Effector memory CD4-positive, alpha-beta T cell (primary cell): Measurements from ENCODE around the gene PPP1R3G.

Experiments used
- DNase-seq, 3 donors: peaks; one replicate each; pipeline ENCODE4 v3.0.0-alpha.2; 2020
- H3K27ac ChIP-seq: 2 replicates; pipeline ENCODE4 v1.7.0; 2013; ENCODE audit warnings: mild to moderate bottlenecking, low read length, moderate library complexity; ENCODE audit not compliant: insufficient read depth, poor library complexity, severe bottlenecking
- H3K27me3 ChIP-seq: replicated peaks from 2 replicates; pipeline ENCODE4 v1.7.0; 2013; ENCODE audit warnings: mild to moderate bottlenecking, low read length; ENCODE audit not compliant: insufficient read depth, control insufficient read depth, poor library complexity, severe bottlenecking
- H3K36me3 ChIP-seq: 2 replicates; pipeline ENCODE4 v1.7.0; 2013; ENCODE audit warnings: mild to moderate bottlenecking, low read length, moderate library complexity; ENCODE audit not compliant: control insufficient read depth, insufficient read depth
- H3K4me1 ChIP-seq: 2 replicates; pipeline ENCODE4 v1.7.0; 2013; ENCODE audit warnings: low read length, mild to moderate bottlenecking; ENCODE audit not compliant: control insufficient read depth, insufficient read depth, poor library complexity, severe bottlenecking
- H3K4me3 ChIP-seq: 2 replicates; pipeline ENCODE4 v1.7.0; 2013; ENCODE audit warnings: low read length, low read depth, mild to moderate bottlenecking; ENCODE audit not compliant: insufficient read depth, poor library complexity, severe bottlenecking
- H3K9me3 ChIP-seq: 2 replicates; pipeline ENCODE4 v1.7.0; 2013; ENCODE audit warnings: mild to moderate bottlenecking, low read length, moderate library complexity; ENCODE audit not compliant: control insufficient read depth

PPP1R3G gene

DNA sequence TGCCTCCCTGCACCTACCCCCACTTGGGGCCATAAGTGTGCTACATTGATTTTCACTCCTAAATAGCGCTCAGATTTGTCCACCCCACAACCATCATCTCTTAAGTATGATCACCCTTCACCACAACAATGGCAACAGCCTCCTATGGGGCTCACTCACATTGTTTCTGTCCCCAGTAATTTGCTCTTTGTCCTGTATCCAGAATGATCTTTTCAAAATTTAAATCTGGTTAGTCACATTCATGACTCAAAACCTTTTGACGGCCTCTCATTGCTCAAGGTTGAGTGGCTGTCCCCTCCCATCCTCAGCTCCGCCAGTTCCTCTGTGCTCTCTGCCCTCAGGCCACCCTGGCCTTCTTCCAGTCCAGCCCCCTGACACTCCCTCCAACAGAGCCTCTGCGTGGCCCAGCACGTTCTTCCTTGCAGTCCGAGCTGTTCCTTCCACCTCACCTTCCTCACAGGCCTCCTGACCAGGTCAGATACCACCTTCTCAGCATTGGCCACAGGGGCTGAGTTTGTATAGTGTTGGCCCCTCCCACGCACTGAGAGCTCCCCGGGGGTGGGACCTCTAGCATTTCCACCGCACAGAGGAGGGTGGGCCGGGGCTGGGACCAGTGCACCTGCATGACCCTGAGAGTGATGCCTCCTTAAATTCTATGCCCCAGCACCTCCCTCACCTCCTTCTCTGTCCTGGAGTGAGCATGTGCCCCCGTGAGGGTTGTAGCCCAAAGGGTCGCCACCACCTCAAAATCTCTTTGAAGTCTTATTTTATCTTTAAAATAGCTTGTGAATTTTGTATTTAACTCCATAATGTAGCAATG, 2.4 kb upstream of the PPP1R3G start:
- no peaks in the 10 kb centered on the region for H3K9me3 ChIP-seq
- DNase-seq, result no peak
- no peaks in the 10 kb centered on the region for H3K36me3 ChIP-seq
- H3K4me3 ChIP-seq, result no peak overlapping the region
- H3K27ac ChIP-seq, result no peak overlapping the region
- H3K4me1 ChIP-seq, result no peaks in the 10 kb centered on the region
- H3K27me3 ChIP-seq, result peaks cover 8% of the 10 kb centered on the region

DNA sequence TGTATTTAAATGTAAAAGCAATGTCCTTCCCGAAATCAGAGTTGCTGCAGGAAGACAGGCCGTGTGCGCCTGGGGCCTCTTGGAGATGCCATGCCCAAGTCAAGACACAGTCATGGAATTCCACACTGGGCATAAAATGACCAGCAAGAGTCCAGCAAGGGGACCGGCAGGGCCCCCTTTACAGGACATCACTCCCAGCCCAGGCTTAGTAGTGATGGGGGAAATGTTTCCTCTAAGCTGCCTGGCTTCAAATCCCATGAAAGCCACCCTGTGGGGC, 1.9 kb upstream of the PPP1R3G start:
- Histone ChIP-seq H3K4me3 (no peak overlapping the region), H3K27ac (no peak overlapping the region), H3K36me3 (no peaks in the 10 kb centered on the region), H3K27me3 (peaks cover 8% of the 10 kb centered on the region), H3K4me1 (no peaks in the 10 kb centered on the region), H3K9me3 (no peaks in the 10 kb centered on the region)
- no peak for DNase-seq

DNA sequence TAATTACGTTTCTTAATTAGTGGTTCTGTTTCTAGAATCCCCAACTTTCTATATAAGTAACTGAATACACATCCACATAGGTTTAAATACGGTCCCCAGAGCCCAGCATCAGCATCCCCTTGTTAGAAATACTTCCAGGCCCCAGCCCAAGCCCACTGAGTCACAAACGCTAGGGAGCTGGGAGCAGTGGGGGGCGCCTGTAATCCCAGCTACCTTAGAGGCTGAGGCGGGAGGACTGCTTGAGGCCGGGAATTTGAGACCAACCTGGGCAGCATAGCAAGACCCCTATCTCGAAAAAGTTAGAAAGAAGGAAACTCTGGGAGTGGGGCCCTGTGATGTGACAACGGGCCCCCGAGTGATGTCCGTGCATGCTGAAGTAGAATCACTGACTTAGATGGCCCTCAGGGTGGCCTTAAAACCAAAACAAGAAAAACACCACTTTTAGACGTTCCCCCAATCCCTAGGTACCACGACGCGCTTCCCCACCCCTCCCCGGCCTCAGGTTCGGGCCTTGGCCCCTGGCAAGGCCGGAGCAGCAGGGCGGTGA, 1.3 kb upstream of the PPP1R3G start:
- H3K4me1 ChIP-seq, result no peaks in the 10 kb centered on the region
- H3K36me3 ChIP-seq, result no peaks in the 10 kb centered on the region
- H3K27ac ChIP-seq, result no peak overlapping the region
- H3K27me3 ChIP-seq, result peaks cover 10% of the 10 kb centered on the region
- DNase-seq, result no peak
- H3K4me3 ChIP-seq, result no peak overlapping the region
- no peaks in the 10 kb centered on the region for H3K9me3 ChIP-seq

- H3K27me3 ChIP-seq, result peaks cover 11% of the 10 kb centered on the region
- H3K27ac ChIP-seq, result no peak overlapping the region
- H3K4me3 ChIP-seq, result no peak overlapping the region
- no peaks in the 10 kb centered on the region for H3K4me1 ChIP-seq
- H3K36me3 ChIP-seq, result no peaks in the 10 kb centered on the region
- H3K9me3 ChIP-seq, result no peaks in the 10 kb centered on the region
- DNase-seq, result no peak
Measured at GRCh38 chr6:5084360-5084780, 771 bp upstream of the PPP1R3G start.

GRCh38 chr6:5085648-5086293, 630 bp downstream of the PPP1R3G start:
- Histone ChIP-seq H3K36me3 (no peaks in the 10 kb centered on the region), H3K9me3 (no peaks in the 10 kb centered on the region), H3K4me3 (no peak overlapping the region), H3K27me3 (peaks cover 14% of the 10 kb centered on the region), H3K27ac (no peak overlapping the region), H3K4me1 (no peaks in the 10 kb centered on the region)
- DNase-seq, result no peak

DNA sequence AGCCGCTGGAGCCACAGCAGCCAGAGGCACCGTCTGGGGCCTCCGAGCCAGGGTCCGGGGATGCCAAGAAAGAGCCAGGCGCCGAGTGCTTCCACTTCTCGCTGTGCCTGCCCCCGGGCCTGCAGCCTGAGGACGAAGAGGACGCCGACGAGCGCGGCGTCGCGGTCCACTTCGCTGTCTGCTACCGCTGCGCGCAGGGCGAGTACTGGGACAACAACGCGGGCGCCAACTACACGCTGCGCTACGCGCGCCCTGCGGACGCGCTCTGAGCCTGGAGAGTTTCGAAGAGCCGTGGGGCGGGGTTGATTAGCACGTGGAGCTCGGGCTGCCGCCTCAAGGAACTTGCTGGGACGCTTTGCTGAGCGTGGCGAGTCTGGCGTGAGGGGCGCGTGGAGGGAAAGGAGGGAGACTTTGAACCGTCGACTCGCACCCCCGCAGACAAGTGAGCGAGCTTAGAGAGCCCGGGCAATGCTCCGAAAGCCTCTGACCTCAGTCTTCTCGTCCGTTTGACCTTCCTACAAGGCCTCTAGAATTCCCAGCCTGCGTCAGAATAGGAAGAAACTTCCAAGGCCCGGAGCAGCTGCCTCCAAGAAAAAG, 1.3 kb downstream of the PPP1R3G start:
- no peak overlapping the region for H3K27ac ChIP-seq
- H3K9me3 ChIP-seq, result no peaks in the 10 kb centered on the region
- H3K4me1 ChIP-seq, result no peaks in the 10 kb centered on the region
- H3K4me3 ChIP-seq, result no peak overlapping the region
- DNase-seq, result no peak
- no peaks in the 10 kb centered on the region for H3K36me3 ChIP-seq
- H3K27me3 ChIP-seq, result peaks cover 14% of the 10 kb centered on the region

GRCh38 chr6:5087389-5087788, 2.2 kb downstream of the PPP1R3G start:
- Histone ChIP-seq H3K4me3 (no peak overlapping the region), H3K27me3 (peaks cover 14% of the 10 kb centered on the region), H3K9me3 (no peaks in the 10 kb centered on the region)

GRCh38 chr6:5088780-5089179, 3.6 kb downstream of the PPP1R3G start:
- no peaks in the 10 kb centered on the region for H3K4me1 ChIP-seq
- peaks cover 7% of the 10 kb centered on the region for H3K27me3 ChIP-seq

More at GRCh38 chr6:5087389-5087788, 2.2 kb downstream of the PPP1R3G start:
- H3K27ac ChIP-seq, result no peak overlapping the region
- DNase-seq, result no peak
- H3K36me3 ChIP-seq, result no peaks in the 10 kb centered on the region
- no peaks in the 10 kb centered on the region for H3K4me1 ChIP-seq

DNA sequence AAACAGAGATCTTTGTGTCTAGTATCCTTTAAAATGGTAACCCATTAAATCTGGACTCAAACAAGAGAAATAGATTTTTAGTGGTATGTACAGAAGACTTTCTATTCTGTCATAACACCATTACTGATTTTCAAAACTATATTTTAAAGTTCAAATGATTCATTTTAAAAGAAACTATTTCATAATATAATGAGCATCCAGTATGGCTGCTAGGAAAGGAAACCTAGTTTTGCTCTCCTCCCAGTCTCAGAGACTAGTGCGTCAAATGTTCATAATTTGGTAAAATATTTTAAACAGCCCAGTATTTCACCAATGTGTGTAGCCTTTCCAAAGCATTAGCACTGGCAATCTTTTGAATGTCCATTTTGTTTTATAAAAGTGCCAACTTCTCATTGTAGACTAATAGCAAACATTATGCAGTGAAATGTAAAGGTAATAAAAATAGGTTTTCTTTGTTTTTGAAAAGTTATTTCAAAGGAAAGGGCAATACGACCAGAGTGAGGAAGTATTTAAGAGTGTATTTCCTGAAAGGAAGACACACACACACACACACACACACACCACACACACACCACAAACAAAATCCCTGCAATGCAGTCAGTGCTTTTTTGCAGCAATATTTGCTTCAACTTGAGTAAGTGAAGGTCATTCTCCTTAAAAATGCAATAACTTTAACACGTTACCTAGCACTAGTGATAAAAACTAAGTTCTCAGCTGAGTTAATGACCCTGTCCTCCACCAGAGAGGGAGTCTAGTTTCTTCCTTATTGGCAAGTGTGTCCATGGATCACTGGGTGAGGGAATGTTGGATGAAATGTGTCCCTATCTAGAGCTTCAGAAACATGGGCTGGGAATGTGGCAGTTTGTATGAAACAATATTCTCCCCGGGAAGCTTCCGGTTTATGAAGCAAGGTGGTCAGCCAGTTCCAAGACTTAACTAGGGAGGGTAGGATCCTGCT, 4.6 kb downstream of the PPP1R3G start:
- H3K27me3 ChIP-seq, result peaks cover 6% of the 10 kb centered on the region
- no peaks in the 10 kb centered on the region for H3K9me3 ChIP-seq
- no peak overlapping the region for H3K27ac ChIP-seq
- no peak for DNase-seq
- no peak overlapping the region for H3K4me3 ChIP-seq
- no peaks in the 10 kb centered on the region for H3K36me3 ChIP-seq
- H3K4me1 ChIP-seq, result no peaks in the 10 kb centered on the region

More at GRCh38 chr6:5088780-5089179, 3.6 kb downstream of the PPP1R3G start:
- Histone ChIP-seq H3K27ac (no peak overlapping the region), H3K9me3 (no peaks in the 10 kb centered on the region), H3K4me3 (no peak overlapping the region), H3K36me3 (no peaks in the 10 kb centered on the region)
- no peak for DNase-seq
